GM12878 (cell line): ENCODE results near the gene ATF6. TPM values are rescaled to one million over a fixed set of nuclear protein-coding genes. Genes with fewer than 3 reads are reported as not detected.

Experiments
- ATAC-seq: fragments of 200-7000 bp; cut with Tn5 transposase; 3 replicates; pipeline ENCODE4 v1.9.1; 2020; ENCODE audit warnings: mild to moderate bottlenecking, moderate library complexity
- BruUV-seq: library from RNA; stranded (reverse); fragments of 400-500 nt; replicated peaks from 2 replicates; lab custom pipeline; 2021; lab: Mats Ljungman, UMichigan
- CTCF ChIA-PET: fragments of 300-600 bp; sonication (Branson Sonifier 250); formaldehyde crosslinking; extraction: SDS; loops from one replicate; lab custom pipeline; 2021; ENCODE audit warnings: inconsistent platforms; lab: Yijun Ruan, JAX
- POLR2A ChIA-PET: fragments of 350-600 bp; formaldehyde crosslinking; extraction: SDS; loops from one replicate; lab custom pipeline; 2021; ENCODE audit warnings: inconsistent platforms; lab: Charles Lee
- RAD21 ChIA-PET: fragments of 300-600 bp; sonication (Branson Sonifier 250); formaldehyde crosslinking; loops from one replicate; lab custom pipeline; 2023; ENCODE audit warnings: antibody characterized with exemption; ENCODE audit not compliant: unreplicated experiment; lab: Charles Lee
- SMC1A ChIA-PET: fragments of 300-600 bp; sonication (Branson Sonifier 250); formaldehyde crosslinking; loops from one replicate; lab custom pipeline; 2023; ENCODE audit not compliant: unreplicated experiment, uncharacterized antibody; lab: Charles Lee
- DNase-seq: peaks from one replicate; pipeline ENCODE4 v3.0.0-alpha.2; 2011; ENCODE audit warnings: low read depth, low spot score
- FAIRE-seq: peaks from 3 replicates; lab custom pipeline; 2011; peaks lifted over from hg19 to GRCh38; lab: Jason Lieb, UNC
- H2AFZ ChIP-seq: 2 replicates; pipeline ENCODE4 v1.6.0; 2011; ENCODE audit warnings: low read depth, low read length, control low read depth; ENCODE audit not compliant: control insufficient read depth
- H3K27ac ChIP-seq: 2 replicates; pipeline ENCODE4 v1.5.1; 2011; ENCODE audit warnings: control low read depth; ENCODE audit not compliant: control insufficient read depth, insufficient read depth
- H3K27me3 ChIP-seq, 2 experiments: replicated peaks in 1 of 2; 2 replicates each; pipeline versions ENCODE4 v1.6.0 to v1.6.1; 2011; ENCODE audit warnings: low read length in 1 of 2; ENCODE audit not compliant: control insufficient read depth in 2 of 2, insufficient read depth in 2 of 2
- H3K36me3 ChIP-seq, 2 experiments: 2 replicates each; pipeline ENCODE4 v1.5.1; 2011; ENCODE audit warnings: low read length in 1 of 2; ENCODE audit not compliant: control insufficient read depth in 2 of 2, insufficient read depth in 2 of 2
- H3K4me1 ChIP-seq: 2 replicates; pipeline ENCODE4 v1.6.1; 2011; ENCODE audit warnings: mild to moderate bottlenecking, low read length, moderate library complexity, mixed read lengths; ENCODE audit not compliant: control insufficient read depth, insufficient read depth
- H3K4me2 ChIP-seq: 2 replicates; pipeline ENCODE4 v1.6.0; 2011; ENCODE audit warnings: control low read depth; ENCODE audit not compliant: control insufficient read depth, insufficient read depth
- H3K4me3 ChIP-seq: fragments of 200-600 bp; sonication (generic); 2 replicates; pipeline ENCODE4 v1.5.1; 2016
- H3K79me2 ChIP-seq: 2 replicates; pipeline ENCODE4 v1.6.0; 2011; ENCODE audit warnings: low read length; ENCODE audit not compliant: control insufficient read depth, insufficient read depth
- H3K9ac ChIP-seq: 2 replicates; pipeline ENCODE4 v1.8.0; 2011; ENCODE audit warnings: low read length, control low read depth, mixed read lengths; ENCODE audit not compliant: control insufficient read depth, insufficient read depth
- H3K9me3 ChIP-seq: replicated peaks from 3 replicates; pipeline ENCODE4 v1.5.1; 2011; ENCODE audit warnings: mild to moderate bottlenecking, low read length; ENCODE audit not compliant: control insufficient read depth, insufficient read depth
- H4K20me1 ChIP-seq: 2 replicates; pipeline ENCODE4 v1.6.0; 2011; ENCODE audit not compliant: control insufficient read depth, insufficient read depth
- ATF7 ChIP-seq: fragments of 450-650 bp; IDR thresholded peaks from 2 replicates; pipeline ENCODE4 v1.6.1; 2016; ENCODE audit warnings: low read depth, mild to moderate bottlenecking
- CEBPB ChIP-seq, 2 experiments: fragments of 150-350 bp in 1 of 2; IDR thresholded peaks; 2 replicates each; pipeline ENCODE4 v1.6.1; 2012 to 2014; ENCODE audit warnings: low read depth in 2 of 2, low read length in 2 of 2, borderline replicate concordance in 1 of 2, inconsistent platforms in 1 of 2
- CREB1 ChIP-seq: IDR thresholded peaks from 2 replicates; pipeline ENCODE4 v1.6.1; 2012; ENCODE audit warnings: low read depth, mild to moderate bottlenecking, inconsistent platforms
- GATAD2B ChIP-seq: fragments of 450-650 bp; conservative IDR thresholded peaks from 2 replicates; pipeline ENCODE4 v1.6.1; 2017; ENCODE audit warnings: low read depth, mild to moderate bottlenecking, moderate library complexity
- IKZF2 ChIP-seq, 2 experiments: fragments of 450-650 bp; IDR thresholded peaks; 2 replicates each; pipeline ENCODE4 v1.6.1; 2017; ENCODE audit warnings: mild to moderate bottlenecking in 2 of 2, moderate library complexity in 2 of 2
- JUND ChIP-seq: IDR thresholded peaks from 2 replicates; pipeline ENCODE4 v1.6.1; 2012; ENCODE audit warnings: low read depth, mild to moderate bottlenecking, low read length, improper control_type of control experiment, moderate library complexity
- MEF2B ChIP-seq: fragments of 450-650 bp; IDR thresholded peaks from 2 replicates; pipeline ENCODE4 v1.6.1; 2018; ENCODE audit warnings: mild to moderate bottlenecking, moderate library complexity; ENCODE audit not compliant: partially characterized antibody, poor library complexity, severe bottlenecking
- MXI1 ChIP-seq: fragments of 150-350 bp; IDR thresholded peaks from 2 replicates; pipeline ENCODE4 v1.6.1; 2011; ENCODE audit warnings: low read depth, mild to moderate bottlenecking, inconsistent platforms, low read length, improper control_type of control experiment
- NFIC ChIP-seq: IDR thresholded peaks from 2 replicates; pipeline ENCODE4 v1.6.1; 2012; ENCODE audit warnings: low read depth, mild to moderate bottlenecking, inconsistent platforms, low read length, moderate library complexity
- POLR2AphosphoS2 ChIP-seq: IDR thresholded peaks from 2 replicates; pipeline ENCODE4 v1.6.1; 2011; ENCODE audit warnings: low read depth, mild to moderate bottlenecking, low read length, improper control_type of control experiment, moderate library complexity
- SMAD5 ChIP-seq: IDR thresholded peaks from 2 replicates; pipeline ENCODE4 v1.6.1; 2016; ENCODE audit warnings: antibody characterized with exemption, low read depth
- TCF7 ChIP-seq: IDR thresholded peaks from 2 replicates; pipeline ENCODE4 v1.6.1; 2014; ENCODE audit warnings: antibody characterized with exemption, borderline replicate concordance
- YBX1 ChIP-seq: fragments of 450-650 bp; IDR thresholded peaks from 2 replicates; pipeline ENCODE4 v1.6.1; 2016; ENCODE audit warnings: antibody characterized with exemption
- ZSCAN29 ChIP-seq: fragments of 450-650 bp; IDR thresholded peaks from 2 replicates; pipeline ENCODE4 v1.6.1; 2017; ENCODE audit warnings: mild to moderate bottlenecking, moderate library complexity
- in situ Hi-C: fragments of 300-500 bp; cut with MboI; formaldehyde crosslinking; loops from 9 replicates; pipeline ENCODE4 v1.14.3; 2018; ENCODE audit warnings: mixed read lengths
- intact Hi-C: fragments of 100-400 bp; cut with micrococcal nuclease; formaldehyde crosslinking; loops from one replicate; pipeline ENCODE4 v1.14.2; 2022; ENCODE audit not compliant: unreplicated experiment
- polyA plus RNA-seq, 11 experiments: library from polyadenylated mRNA; depleted of rRNA in 4 of 11; unstranded in 6 of 11; stranded (reverse) in 5 of 11; fragments of >200 nt; fragmentation: Nextera tagmentation in 4 of 11; fragmentation: Illumina TruSeq in 1 of 11; extraction: Ambion mirVana in 4 of 11; extraction: Trizol in 1 of 11; gene quantifications; 1 replicate in 1 of 11; 2 replicates in 10 of 11; pipeline versions ENCODE4 v1.2.1 to v1.2.3, GENCODE V29; 2011 to 2016; ENCODE audit warnings: inconsistent platforms in 2 of 11, missing spikeins in 2 of 11, low read depth in 1 of 11
- total RNA-seq, 4 experiments: library from RNA; depleted of rRNA in 3 of 4; stranded (reverse); fragments of >200 nt in 3 of 4; fragmentation: Illumina TruSeq in 1 of 4; extraction: Trizol in 1 of 4; gene quantifications; 2 replicates each; pipeline versions ENCODE4 v1.2.1 to v1.2.3, GENCODE V29; 2013 to 2021
- TF ChIP-seq, protein P1 (sequence below): IDR thresholded peaks from 2 replicates; pipeline ENCODE4 v1.6.1; 2011; ENCODE audit warnings: borderline replicate concordance, low read depth, mild to moderate bottlenecking, moderate library complexity, low read length; ENCODE audit not compliant: insufficient read depth, poor library complexity, severe bottlenecking
- TF ChIP-seq, protein P2 (sequence below): fragments of 150-350 bp; IDR thresholded peaks from 2 replicates; pipeline ENCODE4 v1.6.1; 2016; ENCODE audit warnings: low read depth, low read length

Gene ATF6
- total and polyA plus RNA-seq, 10 of the 15 experiments (the other 5 are each of a cell fraction or from before 2014, with no cell fraction given) = 7.8 to 24.3 (median 14.7) TPM

DNA sequence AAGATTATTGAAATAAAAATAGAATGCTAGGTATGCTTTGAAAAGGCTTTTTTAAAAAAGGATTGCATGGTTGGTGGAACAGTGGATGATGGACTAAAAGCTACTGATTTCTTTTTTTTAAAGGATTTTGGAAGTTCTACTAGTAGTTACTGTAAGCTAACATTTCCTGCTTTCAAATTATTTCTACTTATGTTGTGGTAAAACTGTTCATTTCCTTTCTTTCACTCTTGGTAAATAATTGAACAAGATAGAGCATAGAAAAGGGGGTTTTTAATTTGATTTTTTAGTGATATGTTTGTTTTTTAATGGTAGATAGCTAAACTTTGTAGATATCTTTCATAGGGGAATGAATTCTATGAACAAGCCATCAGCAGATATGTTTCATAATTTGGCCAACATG, 153.1 kb downstream of the ATF6 start:
- Histone ChIP-seq H3K36me3 (peaks cover 0 to 8% of the 10 kb centered on the region in 2 experiments; a peak in 3 of 4 replicates), H3K79me2 (no peaks in the 10 kb centered on the region), H3K27me3 (no peaks in the 10 kb centered on the region), H3K9ac (no peak overlapping the region), H3K4me1 (peaks cover 19% of the 10 kb centered on the region), H4K20me1 (no peaks in the 10 kb centered on the region), H3K9me3 (no peaks in the 10 kb centered on the region), H2AFZ (no peak overlapping the region), H3K27ac (no peak overlapping the region), H3K4me3 (no peak overlapping the region), H3K4me2 (no peak overlapping the region)
- no TSS peak for BruUV-seq
- ChIA-PET CTCF (interaction anchor here (1.1 to 1.4 kb wide), 2 partner anchors 13 to 126 kb away, joined by 3 to 7 read pairs; no protein-coding TSS in a partner anchor), SMC1A (interaction anchor here (0.8 to 1.6 kb wide), 4 partner anchors 14 to 49 kb away, joined by 3 to 6 read pairs (median 3); no protein-coding TSS in a partner anchor), RAD21 (interaction anchor here (1.5 kb wide), 1 partner anchor 118 kb away, joined by 4 read pairs; no protein-coding TSS in a partner anchor), POLR2A (no interaction called here)
- TF ChIP-seq, protein P1, sequence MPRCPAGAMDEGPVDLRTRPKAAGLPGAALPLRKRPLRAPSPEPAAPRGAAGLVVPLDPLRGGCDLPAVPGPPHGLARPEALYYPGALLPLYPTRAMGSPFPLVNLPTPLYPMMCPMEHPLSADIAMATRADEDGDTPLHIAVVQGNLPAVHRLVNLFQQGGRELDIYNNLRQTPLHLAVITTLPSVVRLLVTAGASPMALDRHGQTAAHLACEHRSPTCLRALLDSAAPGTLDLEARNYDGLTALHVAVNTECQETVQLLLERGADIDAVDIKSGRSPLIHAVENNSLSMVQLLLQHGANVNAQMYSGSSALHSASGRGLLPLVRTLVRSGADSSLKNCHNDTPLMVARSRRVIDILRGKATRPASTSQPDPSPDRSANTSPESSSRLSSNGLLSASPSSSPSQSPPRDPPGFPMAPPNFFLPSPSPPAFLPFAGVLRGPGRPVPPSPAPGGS = no peak
- TF ChIP-seq TCF7 (no peak), NFIC (no peak), IKZF2 (IDR thresholded peaks at IDR 0.05) (no peak), YBX1 (no peak), POLR2AphosphoS2 (no peak), ZSCAN29 (no peak), ATF7 (no peak), GATAD2B (no peak), MXI1 (no peak), JUND (no peak), CEBPB (IDR thresholded peaks at IDR 0.05; ENCODE audit: borderline replicate concordance in 1 of 2, low read depth in 2 of 2, low read length in 2 of 2) (no peak), MEF2B (no peak), SMAD5 (no peak), CREB1 (no peak)
- TF ChIP-seq, protein P2, sequence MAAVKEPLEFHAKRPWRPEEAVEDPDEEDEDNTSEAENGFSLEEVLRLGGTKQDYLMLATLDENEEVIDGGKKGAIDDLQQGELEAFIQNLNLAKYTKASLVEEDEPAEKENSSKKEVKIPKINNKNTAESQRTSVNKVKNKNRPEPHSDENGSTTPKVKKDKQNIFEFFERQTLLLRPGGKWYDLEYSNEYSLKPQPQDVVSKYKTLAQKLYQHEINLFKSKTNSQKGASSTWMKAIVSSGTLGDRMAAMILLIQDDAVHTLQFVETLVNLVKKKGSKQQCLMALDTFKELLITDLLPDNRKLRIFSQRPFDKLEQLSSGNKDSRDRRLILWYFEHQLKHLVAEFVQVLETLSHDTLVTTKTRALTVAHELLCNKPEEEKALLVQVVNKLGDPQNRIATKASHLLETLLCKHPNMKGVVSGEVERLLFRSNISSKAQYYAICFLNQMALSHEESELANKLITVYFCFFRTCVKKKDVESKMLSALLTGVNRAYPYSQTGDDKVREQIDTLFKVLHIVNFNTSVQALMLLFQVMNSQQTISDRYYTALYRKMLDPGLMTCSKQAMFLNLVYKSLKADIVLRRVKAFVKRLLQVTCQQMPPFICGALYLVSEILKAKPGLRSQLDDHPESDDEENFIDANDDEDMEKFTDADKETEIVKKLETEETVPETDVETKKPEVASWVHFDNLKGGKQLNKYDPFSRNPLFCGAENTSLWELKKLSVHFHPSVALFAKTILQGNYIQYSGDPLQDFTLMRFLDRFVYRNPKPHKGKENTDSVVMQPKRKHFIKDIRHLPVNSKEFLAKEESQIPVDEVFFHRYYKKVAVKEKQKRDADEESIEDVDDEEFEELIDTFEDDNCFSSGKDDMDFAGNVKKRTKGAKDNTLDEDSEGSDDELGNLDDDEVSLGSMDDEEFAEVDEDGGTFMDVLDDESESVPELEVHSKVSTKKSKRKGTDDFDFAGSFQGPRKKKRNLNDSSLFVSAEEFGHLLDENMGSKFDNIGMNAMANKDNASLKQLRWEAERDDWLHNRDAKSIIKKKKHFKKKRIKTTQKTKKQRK = no peak
- FAIRE-seq = no peak
- in situ Hi-C loops (no loop called here), intact Hi-C loops (loop anchor here (5.0 kb wide), 1 partner anchor 43 kb away; no protein-coding TSS in a partner anchor)
- DNase-seq = no peak
- no peak for ATAC-seq
